A673 (cell line): ENCODE data around the gene NINJ1. TPM values are rescaled to one million over a fixed set of nuclear protein-coding genes. Genes with fewer than 3 reads are reported as not detected.

Experiments
- BruUV-seq: library from RNA; stranded (reverse); fragments of 400-500 nt; replicated peaks from 2 replicates; lab custom pipeline; 2021; lab: Mats Ljungman, UMichigan
- CTCF ChIA-PET: fragments of 300-600 bp; sonication (Branson Sonifier 250); formaldehyde crosslinking; loops from one replicate; lab custom pipeline; 2022; ENCODE audit warnings: antibody characterized with exemption; lab: Charles Lee
- POLR2A ChIA-PET: fragments of 300-600 bp; sonication (Branson Sonifier 250); formaldehyde crosslinking; loops from one replicate; lab custom pipeline; 2022; ENCODE audit warnings: antibody characterized with exemption; ENCODE audit not compliant: low non-redundant PET; lab: Charles Lee
- DNase-seq: peaks from one replicate; pipeline ENCODE4 v3.0.0-alpha.2; 2015; ENCODE audit warnings: low spot score
- H3K27ac ChIP-seq: fragments of 200-600 bp; sonication (generic); 2 replicates; pipeline ENCODE4 v1.5.1; 2016; ENCODE audit warnings: mixed run types, low read depth, mild to moderate bottlenecking, mixed read lengths, antibody characterized with exemption, low read length; ENCODE audit not compliant: poor library complexity, severe bottlenecking
- H3K27me3 ChIP-seq: fragments of 200-600 bp; sonication (generic); replicated peaks from 2 replicates; pipeline ENCODE4 v1.6.1; 2017; ENCODE audit warnings: mixed run types, low read depth, mild to moderate bottlenecking, mixed read lengths, antibody characterized with exemption, low read length; ENCODE audit not compliant: insufficient read depth, poor library complexity
- H3K36me3 ChIP-seq: fragments of 200-600 bp; sonication (generic); 2 replicates; pipeline ENCODE4 v1.6.1; 2016; ENCODE audit warnings: mixed run types, mild to moderate bottlenecking, mixed read lengths, antibody characterized with exemption, low read length; ENCODE audit not compliant: insufficient read depth, poor library complexity, severe bottlenecking
- H3K4me1 ChIP-seq: fragments of 200-600 bp; sonication (generic); 2 replicates; pipeline ENCODE4 v1.6.1; 2017; ENCODE audit warnings: mixed run types, mild to moderate bottlenecking, mixed read lengths, antibody characterized with exemption, low read length; ENCODE audit not compliant: insufficient read depth, poor library complexity, severe bottlenecking
- H3K4me3 ChIP-seq: fragments of 200-600 bp; sonication (generic); 2 replicates; pipeline ENCODE4 v1.5.1; 2016; ENCODE audit warnings: low read depth, mixed run types, mild to moderate bottlenecking, mixed read lengths, low read length; ENCODE audit not compliant: poor library complexity, severe bottlenecking
- H3K9me3 ChIP-seq: fragments of 200-600 bp; sonication (generic); 2 replicates; pipeline ENCODE4 v1.6.1; 2016; ENCODE audit warnings: mixed run types, low read depth, mild to moderate bottlenecking, mixed read lengths, antibody characterized with exemption, low read length; ENCODE audit not compliant: poor library complexity, severe bottlenecking
- EZH2 ChIP-seq: fragments of 200-600 bp; sonication (generic); IDR thresholded peaks from 2 replicates; pipeline ENCODE4 v1.6.1; 2017; ENCODE audit warnings: borderline replicate concordance, low read depth, mild to moderate bottlenecking, mixed read lengths, antibody characterized with exemption, low read length; ENCODE audit not compliant: poor library complexity, severe bottlenecking
- intact Hi-C: fragments of 100-400 bp; cut with micrococcal nuclease; formaldehyde crosslinking; loops from one replicate; pipeline ENCODE4 v1.10.0; 2022; ENCODE audit not compliant: unreplicated experiment
- total RNA-seq: library from RNA; stranded (reverse); gene quantifications from 2 replicates; pipeline ENCODE4 v1.2.3, GENCODE V29; 2021
- TF ChIP-seq, protein P1 (sequence below): fragments of 300-800, 200-600 bp; sonication (generic); conservative IDR thresholded peaks from 2 replicates; pipeline ENCODE4 v1.5.1; 2017; ENCODE audit warnings: low read depth, mild to moderate bottlenecking, antibody characterized with exemption, low read length, moderate library complexity, mixed read lengths

The NINJ1 gene
- total RNA-seq, 1 experiment from 2014 or later, result 9.2 TPM

GRCh38 chr9:93076792-93077128, 57.3 kb downstream of the NINJ1 start:
- CTCF ChIA-PET, result no interaction called here
- H3K27ac ChIP-seq, result no peak overlapping the region
- TF ChIP-seq, protein P1, sequence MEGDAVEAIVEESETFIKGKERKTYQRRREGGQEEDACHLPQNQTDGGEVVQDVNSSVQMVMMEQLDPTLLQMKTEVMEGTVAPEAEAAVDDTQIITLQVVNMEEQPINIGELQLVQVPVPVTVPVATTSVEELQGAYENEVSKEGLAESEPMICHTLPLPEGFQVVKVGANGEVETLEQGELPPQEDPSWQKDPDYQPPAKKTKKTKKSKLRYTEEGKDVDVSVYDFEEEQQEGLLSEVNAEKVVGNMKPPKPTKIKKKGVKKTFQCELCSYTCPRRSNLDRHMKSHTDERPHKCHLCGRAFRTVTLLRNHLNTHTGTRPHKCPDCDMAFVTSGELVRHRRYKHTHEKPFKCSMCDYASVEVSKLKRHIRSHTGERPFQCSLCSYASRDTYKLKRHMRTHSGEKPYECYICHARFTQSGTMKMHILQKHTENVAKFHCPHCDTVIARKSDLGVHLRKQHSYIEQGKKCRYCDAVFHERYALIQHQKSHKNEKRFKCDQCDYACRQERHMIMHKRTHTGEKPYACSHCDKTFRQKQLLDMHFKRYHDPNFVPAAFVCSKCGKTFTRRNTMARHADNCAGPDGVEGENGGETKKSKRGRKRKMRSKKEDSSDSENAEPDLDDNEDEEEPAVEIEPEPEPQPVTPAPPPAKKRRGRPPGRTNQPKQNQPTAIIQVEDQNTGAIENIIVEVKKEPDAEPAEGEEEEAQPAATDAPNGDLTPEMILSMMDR, result no peak
- no peak for TF ChIP-seq EZH2
- DNase-seq, result no peak
- H3K4me3 ChIP-seq, result no peak overlapping the region
- no peaks in the 10 kb centered on the region for H3K27me3 ChIP-seq
- no peaks in the 10 kb centered on the region for H3K36me3 ChIP-seq
- POLR2A ChIA-PET, result no interaction called here
- H3K9me3 ChIP-seq, result no peaks in the 10 kb centered on the region
- no TSS peak for BruUV-seq
- intact Hi-C loops, result no loop called here
- H3K4me1 ChIP-seq, result peaks cover 7% of the 10 kb centered on the region

DNA sequence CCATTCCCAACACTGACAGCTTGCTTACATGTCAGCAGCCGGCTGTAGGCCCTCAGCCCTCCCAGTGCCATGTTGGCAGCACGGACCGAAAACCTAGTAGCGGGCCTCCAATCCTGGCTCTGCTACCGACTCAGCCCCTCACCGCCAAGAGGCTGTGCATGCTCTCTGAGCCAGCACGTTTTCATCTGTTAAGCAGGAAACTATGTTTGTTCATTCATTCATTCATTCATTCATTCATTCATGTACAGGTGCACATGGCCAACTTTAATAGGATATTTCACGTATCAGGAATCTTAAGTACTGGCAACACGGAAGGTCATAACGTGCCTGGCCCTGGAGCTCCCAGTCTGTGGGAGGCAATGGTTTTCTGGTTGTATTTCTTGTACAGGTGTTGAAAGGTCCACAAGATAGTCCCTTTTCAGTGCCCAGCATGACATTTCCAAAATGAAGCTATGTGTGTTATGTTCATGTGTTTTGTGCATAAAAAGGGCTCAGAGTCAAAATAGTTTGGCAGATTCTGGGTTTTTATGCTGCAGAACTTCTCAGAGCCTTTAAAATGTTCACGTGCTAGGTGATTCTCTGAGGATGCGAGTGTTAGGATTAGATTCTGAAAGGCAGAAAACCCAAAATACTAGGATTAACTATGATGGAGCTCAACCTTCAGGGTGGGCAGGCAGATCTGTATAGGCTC, 57.8 kb downstream of the NINJ1 start:
- ChIA-PET CTCF (no interaction called here), POLR2A (no interaction called here)
- Histone ChIP-seq H3K4me3 (no peak overlapping the region), H3K4me1 (peaks cover 7% of the 10 kb centered on the region), H3K36me3 (no peaks in the 10 kb centered on the region), H3K27me3 (no peaks in the 10 kb centered on the region), H3K9me3 (no peaks in the 10 kb centered on the region), H3K27ac (no peak overlapping the region)
- intact Hi-C loops, result no loop called here
- DNase-seq, result no peak
- TF ChIP-seq EZH2, result no peak
- TF ChIP-seq, protein P1, result no peak
- no TSS peak for BruUV-seq

DNA sequence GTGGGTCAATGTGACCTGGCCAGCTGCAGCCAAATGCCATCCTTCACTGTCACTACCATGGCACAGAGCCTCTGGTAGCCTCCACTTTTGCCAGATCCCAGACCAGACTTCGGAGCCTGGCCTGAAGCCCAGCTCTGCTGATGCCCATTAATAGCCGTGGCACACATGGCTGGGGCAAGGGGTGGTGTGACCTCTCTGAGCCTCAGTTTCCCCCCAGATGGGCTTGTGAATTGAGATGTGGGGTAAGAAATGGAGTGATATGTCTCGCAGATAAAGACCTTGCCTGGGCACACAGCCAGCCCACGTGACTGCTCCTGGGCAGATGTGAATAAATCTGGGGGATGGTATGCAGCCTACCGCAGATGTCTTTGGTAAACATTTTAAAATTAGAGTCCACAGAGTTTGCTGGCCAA, 61.7 kb downstream of the NINJ1 start:
- intact Hi-C loops, result no loop called here
- no peaks in the 10 kb centered on the region for H3K9me3 ChIP-seq
- BruUV-seq, result no TSS peak
- DNase-seq, result peak; percentile 34
- H3K4me1 ChIP-seq, result peaks cover 7% of the 10 kb centered on the region
- no peak overlapping the region for H3K27ac ChIP-seq
- no peaks in the 10 kb centered on the region for H3K36me3 ChIP-seq
- no peaks in the 10 kb centered on the region for H3K27me3 ChIP-seq
- ChIA-PET POLR2A (no interaction called here), CTCF (no interaction called here)
- no peak overlapping the region for H3K4me3 ChIP-seq
- TF ChIP-seq, protein P1, result no peak
- TF ChIP-seq EZH2, result no peak

Other genes with a start within 250 kb of the NINJ1 start
- 0.09 and 0.17 TPM in 2 replicates for gene FGD3, start 186.7 kb downstream of the NINJ1 start, total RNA-seq
- not detected in 2 replicates for gene SUSD3, start 75.5 kb downstream of the NINJ1 start, total RNA-seq
- gene CARD19, start 38.0 kb downstream of the NINJ1 start, total RNA-seq, result 12.2 and 16.2 TPM in 2 replicates
- 9.6 and 11.8 TPM in 2 replicates for gene WNK2, start 49.9 kb upstream of the NINJ1 start, total RNA-seq